Liver (tissue), 9 donors: ENCODE data around the gene ZNF558. TPM values are rescaled to one million over a fixed set of nuclear protein-coding genes. Genes with fewer than 3 reads are reported as not detected.

ENCODE experiments used
- DNase-seq: peaks from one replicate; pipeline ENCODE4 v3.0.0-alpha.2; 2017; ENCODE audit warnings: low spot score
- H3K27ac ChIP-seq, 2 donors: one replicate each; pipeline ENCODE4 v1.7.0; 2013; ENCODE audit warnings: inconsistent platforms in 2 of 2, low read length in 2 of 2, control low read depth in 1 of 2, low read depth in 1 of 2, mild to moderate bottlenecking in 1 of 2
- H3K27me3 ChIP-seq, 4 donors: one replicate each; pipeline versions ENCODE4 v1.6.1 to v1.7.0; 2013; ENCODE audit warnings: low read length in 3 of 4, inconsistent platforms in 1 of 4, mild to moderate bottlenecking in 1 of 4, moderate library complexity in 1 of 4; ENCODE audit not compliant: control insufficient read depth in 4 of 4, insufficient read depth in 4 of 4
- H3K36me3 ChIP-seq, 4 donors: one replicate each; pipeline versions ENCODE4 v1.6.1 to v1.7.0; 2013; ENCODE audit warnings: low read length in 3 of 4, mild to moderate bottlenecking in 3 of 4, low read depth in 1 of 4, moderate library complexity in 1 of 4; ENCODE audit not compliant: control insufficient read depth in 4 of 4, insufficient read depth in 3 of 4
- H3K4me1 ChIP-seq, 4 donors: one replicate each; pipeline versions ENCODE4 v1.6.1 to v1.7.0; 2013; ENCODE audit warnings: low read length in 3 of 4, mild to moderate bottlenecking in 3 of 4, moderate library complexity in 1 of 4; ENCODE audit not compliant: control insufficient read depth in 4 of 4, insufficient read depth in 4 of 4
- H3K4me3 ChIP-seq, 3 donors: one replicate each; pipeline versions ENCODE4 v1.6.1 to v1.7.0; 2013; ENCODE audit warnings: low read length in 3 of 3, control low read depth in 1 of 3, low read depth in 1 of 3, mild to moderate bottlenecking in 1 of 3
- H3K9ac ChIP-seq, 2 donors: one replicate each; pipeline ENCODE4 v1.7.0; 2013; ENCODE audit warnings: low read length in 2 of 2, mild to moderate bottlenecking in 2 of 2, moderate library complexity in 2 of 2, control low read depth in 1 of 2, low read depth in 1 of 2
- H3K9me3 ChIP-seq, 4 donors: one replicate each; pipeline versions ENCODE4 v1.6.1 to v1.7.0; 2013; ENCODE audit warnings: low read length in 3 of 4; ENCODE audit not compliant: control insufficient read depth in 4 of 4
- CTCF ChIP-seq: fragments of 150-350 bp; IDR thresholded peaks from 2 replicates; pipeline ENCODE4 v1.5.1; 2017; ENCODE audit warnings: improper control_type of control experiment, low read depth, low read length; ENCODE audit not compliant: missing input control
- EGR1 ChIP-seq, 2 donors: IDR thresholded peaks; 2 replicates each; pipeline ENCODE4 v1.6.1; 2016 to 2018; ENCODE audit warnings: antibody characterized with exemption in 2 of 2, low read depth in 2 of 2
- FOXA1 ChIP-seq: IDR thresholded peaks from 2 replicates; pipeline ENCODE4 v1.6.1; 2016; ENCODE audit warnings: antibody characterized with exemption
- FOXA2 ChIP-seq: IDR thresholded peaks from 2 replicates; pipeline ENCODE4 v1.6.1; 2016; ENCODE audit warnings: antibody characterized with exemption
- GABPA ChIP-seq, 2 donors: IDR thresholded peaks in 1 of 2; conservative IDR thresholded peaks in 1 of 2; 2 replicates each; pipeline ENCODE4 v1.6.1; 2016; ENCODE audit warnings: antibody characterized with exemption in 2 of 2, mild to moderate bottlenecking in 1 of 2, moderate library complexity in 1 of 2
- HNF4A ChIP-seq, 2 donors: conservative IDR thresholded peaks; 2 replicates each; pipeline ENCODE4 v1.6.1; 2016; ENCODE audit warnings: antibody characterized with exemption in 2 of 2, mild to moderate bottlenecking in 2 of 2
- HNF4G ChIP-seq: IDR thresholded peaks from 2 replicates; pipeline ENCODE4 v1.6.1; 2016; ENCODE audit warnings: antibody characterized with exemption
- JUND ChIP-seq, 2 donors: IDR thresholded peaks; 2 replicates each; pipeline ENCODE4 v1.6.1; 2016; ENCODE audit warnings: antibody characterized with exemption in 2 of 2
- MAX ChIP-seq: IDR thresholded peaks from 2 replicates; pipeline ENCODE4 v1.6.1; 2016; ENCODE audit warnings: antibody characterized with exemption
- RAD21 ChIP-seq, 2 donors: IDR thresholded peaks; 2 replicates each; pipeline ENCODE4 v1.6.1; 2016; ENCODE audit warnings: antibody characterized with exemption in 2 of 2, mild to moderate bottlenecking in 2 of 2
- REST ChIP-seq: IDR thresholded peaks from 2 replicates; pipeline ENCODE4 v1.6.1; 2016; ENCODE audit warnings: antibody characterized with exemption, mild to moderate bottlenecking
- RXRA ChIP-seq, 2 donors: IDR thresholded peaks; 2 replicates each; pipeline ENCODE4 v1.6.1; 2017 to 2018; ENCODE audit warnings: antibody characterized with exemption in 2 of 2, mild to moderate bottlenecking in 1 of 2
- SP1 ChIP-seq: IDR thresholded peaks from 2 replicates; pipeline ENCODE4 v1.6.1; 2018; ENCODE audit warnings: antibody characterized with exemption, mild to moderate bottlenecking
- TAF1 ChIP-seq: conservative IDR thresholded peaks from 2 replicates; pipeline ENCODE4 v1.6.1; 2016; ENCODE audit warnings: antibody characterized with exemption, mild to moderate bottlenecking
- YY1 ChIP-seq: IDR thresholded peaks from 2 replicates; pipeline ENCODE4 v1.6.1; 2016; ENCODE audit warnings: antibody characterized with exemption, mild to moderate bottlenecking
- ZBTB33 ChIP-seq: IDR thresholded peaks from 2 replicates; pipeline ENCODE4 v1.6.1; 2016; ENCODE audit warnings: antibody characterized with exemption
- WGBS: extraction: QIAGEN DNeasy Blood & Tissue Kit; methylation state at CpG from one replicate; pipeline ENCODE4 v1.1.7; 2013; 5-methylcytosine and 5-hydroxymethylcytosine counted together
- polyA plus RNA-seq, 2 donors: library from polyadenylated mRNA; stranded (reverse) in 1 of 2; unstranded in 1 of 2; fragments of 200-250 nt in 1 of 2; fragments of >200 nt in 1 of 2; fragmentation: Nextera tagmentation in 1 of 2; extraction: Ambion mirVana in 1 of 2; gene quantifications; one replicate each; pipeline versions ENCODE4 v1.2.1 to v1.2.3, GENCODE V29; 2013 to 2015
- total RNA-seq, 2 donors: library from RNA; depleted of rRNA; stranded (reverse); fragments of >200 nt; gene quantifications; one replicate each; pipeline ENCODE4 v1.2.3, GENCODE V29; 2014
- donor health status: healthy.
- donor health status: healthy.
- donor health status: healthy.
- donor health status: healthy.
- donor health status: healthy.

ZNF558 gene
- total and polyA plus RNA-seq, 4 donors: 4.9 to 21.2 (median 7.0) TPM

GRCh38 chr19:8846819-8847218, 14.7 kb upstream of the ZNF558 start:
- H3K9me3 ChIP-seq: peaks cover 0 to 19% (median 6%) of the 10 kb centered on the region in 4 donors
- H3K27ac ChIP-seq: no peak overlapping the region
- DNase-seq: no peak
- H3K36me3 ChIP-seq: no peaks in the 10 kb centered on the region
- 71% methylated on average over 3 of the region's 3 CpGs for WGBS
- H3K4me1 ChIP-seq: no peaks in the 10 kb centered on the region
- H3K27me3 ChIP-seq: peaks cover 0 to 5% (median 0%) of the 10 kb centered on the region in 4 donors
- H3K4me3 ChIP-seq: no peak overlapping the region
- H3K9ac ChIP-seq: no peak overlapping the region
- TF ChIP-seq YY1: no peak
- TF ChIP-seq CTCF: no peak
- TF ChIP-seq HNF4A (conservative IDR thresholded peaks at IDR 0.05): no peak
- no peak for TF ChIP-seq SP1
- TF ChIP-seq EGR1 (IDR thresholded peaks at IDR 0.05; ENCODE audit: low read depth in 2 of 2): no peak
- TF ChIP-seq TAF1: no peak
- TF ChIP-seq FOXA2: no peak

GRCh38 chr19:8840708-8841107, 8.6 kb upstream of the ZNF558 start:
- Histone ChIP-seq H3K27ac (no peak overlapping the region), H3K27me3 (peaks cover 0 to 8% (median 0%) of the 10 kb centered on the region in 4 donors), H3K9ac (no peak overlapping the region), H3K4me1 (no peaks in the 10 kb centered on the region), H3K36me3 (no peaks in the 10 kb centered on the region), H3K4me3 (no peak overlapping the region), H3K9me3 (peaks cover 0 to 2% (median 0%) of the 10 kb centered on the region in 4 donors)
- TF ChIP-seq GABPA (IDR thresholded peaks at IDR 0.05 in 1 of 2, conservative IDR thresholded peaks at IDR 0.05 in 1 of 2) (no peak), JUND (IDR thresholded peaks at IDR 0.05) (no peak), SP1 (no peak), FOXA2 (no peak), REST (no peak), TAF1 (no peak), FOXA1 (no peak), RAD21 (IDR thresholded peaks at IDR 0.05) (no peak)
- 83% methylated on average over 5 of the region's 5 CpGs for WGBS
- no peak for DNase-seq

- H3K4me3 ChIP-seq: no peak overlapping the region
- no peak overlapping the region for H3K27ac ChIP-seq
- no peaks in the 10 kb centered on the region for H3K36me3 ChIP-seq
- peaks cover 0 to 6% (median 3%) of the 10 kb centered on the region in 4 donors for H3K4me1 ChIP-seq
- H3K27me3 ChIP-seq: peaks cover 0 to 3% (median 0%) of the 10 kb centered on the region in 4 donors
- no peak for TF ChIP-seq FOXA1
- no peak for TF ChIP-seq SP1
- TF ChIP-seq ZBTB33: no peak
- TF ChIP-seq RAD21 (IDR thresholded peaks at IDR 0.05): no peak
- no peak for TF ChIP-seq JUND (IDR thresholded peaks at IDR 0.05)
- TF ChIP-seq RXRA (IDR thresholded peaks at IDR 0.05): no peak
- no peak for TF ChIP-seq MAX
- no peak for TF ChIP-seq YY1
- TF ChIP-seq HNF4G: no peak
- peaks cover 0 to 3% (median 0%) of the 10 kb centered on the region in 4 donors for H3K9me3 ChIP-seq
- no peak overlapping the region for H3K9ac ChIP-seq
- WGBS: 89% methylated on average over 3 of the region's 3 CpGs
- DNase-seq: no peak
Observed at GRCh38 chr19:8835877-8836276, 3.8 kb upstream of the ZNF558 start.
